Measurements from ENCODE around the gene INO80.

Gene INO80

GRCh38 chr15:41039121-41039520 is 77.0 kb downstream of the INO80 start:
- DNase-seq = no peak

- DNase-seq = no peak
Measured at GRCh38 chr15:41032079-41032328, 84.1 kb downstream of the INO80 start.

GRCh38 chr15:41031232-41032078 is 84.6 kb downstream of the INO80 start:
- no peak for DNase-seq

GRCh38 chr15:41028853-41029252 is 87.2 kb downstream of the INO80 start:
- DNase-seq = no peak

- no peak for DNase-seq
Measured at GRCh38 chr15:41025393-41025792, 90.7 kb downstream of the INO80 start.

- DNase-seq = no peak
Measured at GRCh38 chr15:41024885-41025284, 91.2 kb downstream of the INO80 start.

GRCh38 chr15:41024131-41024530 is 91.9 kb downstream of the INO80 start:
- DNase-seq = no peak

- DNase-seq = no peak
Measured at GRCh38 chr15:41022487-41023090, 93.5 kb downstream of the INO80 start.

- no peak for DNase-seq
Measured at GRCh38 chr15:41020829-41021228, 95.3 kb downstream of the INO80 start.

- DNase-seq = no peak
Measured at GRCh38 chr15:41020311-41020710, 95.8 kb downstream of the INO80 start.

GRCh38 chr15:41019174-41019573 is 96.9 kb downstream of the INO80 start:
- DNase-seq = no peak

- no peak for DNase-seq
Measured at GRCh38 chr15:41018534-41018933, 97.5 kb downstream of the INO80 start.

- no peak for DNase-seq
Measured at GRCh38 chr15:41017066-41017735, 98.9 kb downstream of the INO80 start.

- no peak for DNase-seq
Measured at GRCh38 chr15:41013691-41014414, 102.2 kb downstream of the INO80 start.

- DNase-seq = no peak
Measured at GRCh38 chr15:41011055-41011815, 104.8 kb downstream of the INO80 start.

- DNase-seq = no peak
Measured at GRCh38 chr15:41010345-41010744, 105.7 kb downstream of the INO80 start.

- DNase-seq = no peak
Measured at GRCh38 chr15:41006479-41006878, 109.6 kb downstream of the INO80 start.

- DNase-seq = no peak
Measured at GRCh38 chr15:41004490-41004889, 111.6 kb downstream of the INO80 start.

- no peak for DNase-seq
Measured at GRCh38 chr15:41001524-41002214, 114.4 kb downstream of the INO80 start.

- DNase-seq = no peak
Measured at GRCh38 chr15:40999190-40999589, 116.9 kb downstream of the INO80 start.

GRCh38 chr15:40995656-40996055 is 120.4 kb downstream of the INO80 start:
- DNase-seq = no peak

GRCh38 chr15:40992825-40993224 is 123.3 kb downstream of the INO80 start:
- DNase-seq = no peak
